Endothelial cell (in vitro differentiated cells): ENCODE data around the gene TFDP1. TPM values are rescaled to one million over a fixed set of nuclear protein-coding genes. Genes with fewer than 3 reads are reported as not detected.

Source experiments
- DNase-seq: peaks from one replicate; pipeline ENCODE4 v3.0.0; 2021; ENCODE audit warnings: low spot score
- H3K27ac Mint-ChIP-seq: one replicate; pipeline ENCODE4 v1.8.0; 2021; ENCODE audit warnings: mixed read lengths, inconsistent platforms; ENCODE audit not compliant: unreplicated experiment
- H3K27me3 Mint-ChIP-seq: one replicate; pipeline ENCODE4 v1.8.0; 2021; ENCODE audit warnings: mild to moderate bottlenecking, moderate library complexity, mixed read lengths, inconsistent platforms; ENCODE audit not compliant: unreplicated experiment
- H3K36me3 Mint-ChIP-seq: one replicate; pipeline ENCODE4 v1.8.0; 2021; ENCODE audit warnings: mild to moderate bottlenecking, low read depth, mixed read lengths, inconsistent platforms; ENCODE audit not compliant: unreplicated experiment
- H3K4me1 Mint-ChIP-seq: one replicate; pipeline ENCODE4 v1.8.0; 2021; ENCODE audit warnings: mild to moderate bottlenecking, mixed read lengths, inconsistent platforms; ENCODE audit not compliant: unreplicated experiment
- H3K4me3 Mint-ChIP-seq: one replicate; pipeline ENCODE4 v1.8.0; 2021; ENCODE audit warnings: mild to moderate bottlenecking, mixed read lengths, inconsistent platforms; ENCODE audit not compliant: unreplicated experiment
- H3K9me3 Mint-ChIP-seq: one replicate; pipeline ENCODE4 v1.8.0; 2021; ENCODE audit warnings: mixed read lengths, inconsistent platforms; ENCODE audit not compliant: unreplicated experiment
- total RNA-seq: library from RNA; stranded (reverse); fragmentation: NEBNext Ultra II Directional; extraction: Animal tissue kit (Norgen Biotek cat#: 25700); gene quantifications from one replicate; pipeline ENCODE4 v1.2.1, GENCODE V29; 2021; ENCODE audit not compliant: unreplicated experiment
- TF ChIP-seq, protein P1 (sequence below): fragments of 200-600 bp; sonication (generic); IDR thresholded peaks from one replicate; pipeline ENCODE4 v1.5.0; 2021; ENCODE audit warnings: antibody characterized with exemption; ENCODE audit not compliant: unreplicated experiment

Gene TFDP1
- total RNA-seq, 1 donor from 2014 or later = 65.8 TPM

DNA sequence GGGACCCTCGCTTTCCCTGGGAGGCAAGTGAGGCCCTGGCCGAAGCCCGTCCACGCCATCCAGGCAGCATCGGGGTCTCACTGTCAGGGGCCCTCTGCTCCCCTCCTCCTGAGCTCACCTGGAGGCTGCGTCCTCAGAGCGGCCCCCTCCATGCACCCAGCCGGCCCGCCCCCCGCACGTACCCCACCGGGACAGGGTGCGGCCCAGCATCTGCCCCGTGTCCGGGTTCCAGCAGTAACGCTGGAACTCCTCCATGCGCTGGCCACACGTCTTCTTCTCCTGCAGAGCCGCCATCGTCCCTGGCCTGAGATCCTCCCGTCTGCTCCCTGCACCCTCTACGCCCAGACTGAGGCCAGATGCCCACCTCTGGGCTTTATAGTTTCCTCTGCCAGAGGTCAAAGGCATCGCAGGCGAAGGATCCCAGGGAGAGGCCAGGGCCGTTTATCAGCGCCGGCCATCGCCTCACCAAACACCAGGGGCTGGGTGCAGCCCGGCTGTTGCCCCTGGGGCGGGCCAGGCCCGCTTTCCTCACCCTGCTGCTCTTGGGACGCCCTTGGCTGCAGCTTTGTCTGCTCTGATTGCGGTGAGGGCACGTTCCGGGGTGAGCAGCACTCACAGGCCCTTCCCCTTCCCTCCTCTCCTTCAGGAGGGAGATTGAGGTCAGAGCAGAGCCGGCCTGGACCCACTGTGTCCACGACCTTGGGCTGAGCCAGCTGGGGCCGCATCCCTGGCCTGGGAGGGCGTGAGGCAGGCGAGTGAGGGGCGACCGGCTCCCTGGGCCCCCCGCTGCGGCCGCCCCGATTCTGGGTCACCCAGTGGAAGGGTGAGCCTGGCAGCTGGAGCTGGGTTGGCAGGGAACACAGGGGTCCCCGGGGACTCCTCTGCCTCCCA, 73.5 kb downstream of the TFDP1 start, which contains the start of gene ATP4B:
Gene ATP4B, minus strand, starts transcription at position 348 of the 891 bp plus-strand sequence. Its CDS starts 54 bp downstream, at position 294.
- Mint-ChIP-seq H3K36me3 (no peaks in the 10 kb centered on the region), H3K4me3 (no peak within 1 kb of the TSS), H3K27ac (no peak within 1 kb of the TSS), H3K4me1 (peaks cover 8% of the 10 kb centered on the region), H3K9me3 (no peaks in the 10 kb centered on the region), H3K27me3 (peaks cover 4% of the 10 kb centered on the region)
- TF ChIP-seq, protein P1, sequence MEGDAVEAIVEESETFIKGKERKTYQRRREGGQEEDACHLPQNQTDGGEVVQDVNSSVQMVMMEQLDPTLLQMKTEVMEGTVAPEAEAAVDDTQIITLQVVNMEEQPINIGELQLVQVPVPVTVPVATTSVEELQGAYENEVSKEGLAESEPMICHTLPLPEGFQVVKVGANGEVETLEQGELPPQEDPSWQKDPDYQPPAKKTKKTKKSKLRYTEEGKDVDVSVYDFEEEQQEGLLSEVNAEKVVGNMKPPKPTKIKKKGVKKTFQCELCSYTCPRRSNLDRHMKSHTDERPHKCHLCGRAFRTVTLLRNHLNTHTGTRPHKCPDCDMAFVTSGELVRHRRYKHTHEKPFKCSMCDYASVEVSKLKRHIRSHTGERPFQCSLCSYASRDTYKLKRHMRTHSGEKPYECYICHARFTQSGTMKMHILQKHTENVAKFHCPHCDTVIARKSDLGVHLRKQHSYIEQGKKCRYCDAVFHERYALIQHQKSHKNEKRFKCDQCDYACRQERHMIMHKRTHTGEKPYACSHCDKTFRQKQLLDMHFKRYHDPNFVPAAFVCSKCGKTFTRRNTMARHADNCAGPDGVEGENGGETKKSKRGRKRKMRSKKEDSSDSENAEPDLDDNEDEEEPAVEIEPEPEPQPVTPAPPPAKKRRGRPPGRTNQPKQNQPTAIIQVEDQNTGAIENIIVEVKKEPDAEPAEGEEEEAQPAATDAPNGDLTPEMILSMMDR = no peak
- no peak for DNase-seq

DNA sequence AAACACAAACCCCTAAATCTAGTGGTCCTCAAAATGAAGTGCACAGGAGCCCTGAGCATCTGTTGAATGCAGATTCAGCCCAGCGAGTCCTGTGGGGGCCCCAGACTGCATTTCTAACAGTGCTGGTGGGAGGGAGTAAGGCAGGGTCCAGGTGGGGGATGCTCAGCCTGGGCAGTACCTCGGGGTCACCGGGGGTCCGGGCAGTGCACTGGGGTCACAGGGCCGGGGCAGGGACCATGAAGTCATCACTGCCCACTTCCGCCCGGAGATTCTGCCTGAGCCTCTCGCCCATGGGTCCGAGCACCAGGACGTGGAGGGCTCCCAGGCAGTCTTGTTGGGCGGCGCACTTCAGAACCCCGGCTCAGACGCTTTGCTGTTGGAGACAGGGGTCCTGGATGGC, 74.3 kb downstream of the TFDP1 start:
- peaks cover 5% of the 10 kb centered on the region for H3K4me1 Mint-ChIP-seq
- H3K36me3 Mint-ChIP-seq = no peaks in the 10 kb centered on the region
- TF ChIP-seq, protein P1 = no peak
- no peak overlapping the region for H3K27ac Mint-ChIP-seq
- no peak overlapping the region for H3K4me3 Mint-ChIP-seq
- H3K9me3 Mint-ChIP-seq = no peaks in the 10 kb centered on the region
- DNase-seq = no peak
- H3K27me3 Mint-ChIP-seq = peaks cover 4% of the 10 kb centered on the region

DNA sequence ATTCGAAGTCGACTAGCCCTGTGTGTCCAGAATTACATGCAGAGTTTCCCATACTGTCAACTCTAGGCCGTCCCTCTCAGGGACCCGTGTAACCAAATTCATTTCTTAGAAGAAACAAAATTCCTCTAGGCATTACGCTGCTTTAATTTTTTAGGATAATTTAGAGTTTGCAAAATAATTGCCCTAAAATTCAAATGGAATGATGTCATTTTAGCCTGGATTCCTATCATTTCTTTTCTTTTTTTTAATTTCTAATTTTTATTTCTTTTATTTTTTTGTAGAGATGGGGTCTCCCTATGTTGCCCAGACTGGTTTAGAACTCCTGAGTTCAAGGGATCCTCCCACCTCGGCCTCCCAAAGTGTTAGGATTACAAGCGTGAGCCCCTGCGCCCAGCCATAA, 74.8 kb downstream of the TFDP1 start:
- Mint-ChIP-seq H3K4me3 (no peak overlapping the region), H3K36me3 (no peaks in the 10 kb centered on the region), H3K27ac (no peak overlapping the region), H3K4me1 (peaks cover under 1% of the 10 kb centered on the region), H3K27me3 (peaks cover 3% of the 10 kb centered on the region), H3K9me3 (no peaks in the 10 kb centered on the region)
- no peak for DNase-seq
- TF ChIP-seq, protein P1 = no peak

DNA sequence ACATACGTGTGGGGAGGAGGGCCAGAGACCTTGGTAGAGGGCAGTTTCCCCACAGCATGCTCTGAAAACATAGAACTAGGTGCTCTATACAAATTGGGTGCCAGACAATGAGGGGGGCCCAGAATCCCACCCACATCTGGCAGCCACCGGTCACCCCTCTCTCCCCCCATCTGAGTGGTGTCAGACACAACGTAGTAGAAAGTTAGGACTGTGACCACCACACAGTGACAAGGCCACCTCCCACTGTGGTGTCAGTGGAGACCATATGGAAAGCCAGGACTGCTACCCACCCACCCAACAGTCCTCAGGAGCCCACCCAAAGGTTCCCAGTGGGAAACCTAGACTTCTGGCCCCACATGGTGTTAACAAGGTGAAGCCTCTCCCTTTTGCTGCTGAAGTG, 75.5 kb downstream of the TFDP1 start:
- Mint-ChIP-seq H3K27me3 (peaks cover 6% of the 10 kb centered on the region), H3K4me3 (no peak overlapping the region), H3K4me1 (no peaks in the 10 kb centered on the region), H3K27ac (no peak overlapping the region), H3K36me3 (no peaks in the 10 kb centered on the region), H3K9me3 (no peaks in the 10 kb centered on the region)
- TF ChIP-seq, protein P1 = no peak
- DNase-seq = no peak

DNA sequence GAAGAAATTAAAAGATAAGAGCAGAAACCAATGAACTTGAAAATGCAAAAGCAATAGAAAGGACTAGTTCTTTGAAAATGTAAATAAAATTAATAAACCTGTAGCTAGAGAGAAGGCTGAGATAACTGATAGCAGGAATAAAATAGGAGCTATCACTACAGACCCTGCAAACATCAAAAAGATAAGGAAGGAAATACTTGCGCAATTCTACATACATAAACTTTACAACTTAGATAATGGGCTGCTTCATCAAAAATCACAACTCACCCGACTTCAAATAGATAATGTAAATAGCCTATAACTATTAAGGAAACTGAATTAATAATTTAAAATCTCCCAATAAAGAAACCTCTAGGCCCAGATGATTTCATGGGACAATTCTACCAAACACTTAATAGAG, 77.0 kb downstream of the TFDP1 start:
- Mint-ChIP-seq H3K27ac (no peak overlapping the region), H3K4me3 (no peak overlapping the region), H3K27me3 (peaks cover 5% of the 10 kb centered on the region), H3K36me3 (no peaks in the 10 kb centered on the region), H3K4me1 (no peaks in the 10 kb centered on the region), H3K9me3 (no peaks in the 10 kb centered on the region)
- TF ChIP-seq, protein P1 = no peak
- DNase-seq = no peak
